Astrocyte of the spinal cord (primary cell): ENCODE data around the gene GNG3.

Source experiments
- DNase-seq: peaks from one replicate; pipeline ENCODE4 v3.0.0; 2011; ENCODE audit warnings: low read depth, low spot score
- H3K4me3 ChIP-seq: 2 replicates; pipeline ENCODE4 v1.5.1; 2011; ENCODE audit warnings: low read depth, mild to moderate bottlenecking, low read length, moderate library complexity
- CTCF ChIP-seq: IDR thresholded peaks from 2 replicates; pipeline ENCODE4 v1.5.1; 2012; ENCODE audit warnings: low read depth, mild to moderate bottlenecking, low read length, inconsistent platforms
- in situ Hi-C: cut with HindIII; loops from 2 replicates; pipeline ENCODE4 v1.10.0; 2017; ENCODE audit warnings: low sequenced_read_pairs

Gene GNG3

GRCh38 chr11:62712276-62712812 is 4.9 kb downstream of the GNG3 start:
- no peak for TF ChIP-seq CTCF
- no peak for DNase-seq
- in situ Hi-C loops, result no loop called here
- no peak overlapping the region for H3K4me3 ChIP-seq

- no peak for DNase-seq
- in situ Hi-C loops, result no loop called here
- no peak for TF ChIP-seq CTCF
- H3K4me3 ChIP-seq, result no peak overlapping the region
Observed at GRCh38 chr11:62712861-62713260, 5.4 kb downstream of the GNG3 start.

- in situ Hi-C loops, result no loop called here
- H3K4me3 ChIP-seq, result no peak overlapping the region
Observed at GRCh38 chr11:62713343-62713742, 5.9 kb downstream of the GNG3 start.

GRCh38 chr11:62715150-62716130 is 8.0 kb downstream of the GNG3 start:
- in situ Hi-C loops, result no loop called here
- TF ChIP-seq CTCF, result no peak
- H3K4me3 ChIP-seq, result no peak overlapping the region
- DNase-seq, result no peak

More at GRCh38 chr11:62713343-62713742, 5.9 kb downstream of the GNG3 start:
- no peak for TF ChIP-seq CTCF
- DNase-seq, result no peak

GRCh38 chr11:62716206-62716605 is 8.7 kb downstream of the GNG3 start:
- DNase-seq, result no peak
- no peak overlapping the region for H3K4me3 ChIP-seq
- in situ Hi-C loops, result no loop called here
- no peak for TF ChIP-seq CTCF

GRCh38 chr11:62716816-62717215 is 9.3 kb downstream of the GNG3 start:
- no peak overlapping the region for H3K4me3 ChIP-seq
- DNase-seq, result no peak
- no peak for TF ChIP-seq CTCF
- in situ Hi-C loops, result no loop called here
